ENCODE data around the gene CD4.
"Not testable (repeated sequence)": the region's sequence is repeated elsewhere in the genome, so short reads cannot be mapped to it uniquely, and the experiment has no call there.

CD4 gene

DNA sequence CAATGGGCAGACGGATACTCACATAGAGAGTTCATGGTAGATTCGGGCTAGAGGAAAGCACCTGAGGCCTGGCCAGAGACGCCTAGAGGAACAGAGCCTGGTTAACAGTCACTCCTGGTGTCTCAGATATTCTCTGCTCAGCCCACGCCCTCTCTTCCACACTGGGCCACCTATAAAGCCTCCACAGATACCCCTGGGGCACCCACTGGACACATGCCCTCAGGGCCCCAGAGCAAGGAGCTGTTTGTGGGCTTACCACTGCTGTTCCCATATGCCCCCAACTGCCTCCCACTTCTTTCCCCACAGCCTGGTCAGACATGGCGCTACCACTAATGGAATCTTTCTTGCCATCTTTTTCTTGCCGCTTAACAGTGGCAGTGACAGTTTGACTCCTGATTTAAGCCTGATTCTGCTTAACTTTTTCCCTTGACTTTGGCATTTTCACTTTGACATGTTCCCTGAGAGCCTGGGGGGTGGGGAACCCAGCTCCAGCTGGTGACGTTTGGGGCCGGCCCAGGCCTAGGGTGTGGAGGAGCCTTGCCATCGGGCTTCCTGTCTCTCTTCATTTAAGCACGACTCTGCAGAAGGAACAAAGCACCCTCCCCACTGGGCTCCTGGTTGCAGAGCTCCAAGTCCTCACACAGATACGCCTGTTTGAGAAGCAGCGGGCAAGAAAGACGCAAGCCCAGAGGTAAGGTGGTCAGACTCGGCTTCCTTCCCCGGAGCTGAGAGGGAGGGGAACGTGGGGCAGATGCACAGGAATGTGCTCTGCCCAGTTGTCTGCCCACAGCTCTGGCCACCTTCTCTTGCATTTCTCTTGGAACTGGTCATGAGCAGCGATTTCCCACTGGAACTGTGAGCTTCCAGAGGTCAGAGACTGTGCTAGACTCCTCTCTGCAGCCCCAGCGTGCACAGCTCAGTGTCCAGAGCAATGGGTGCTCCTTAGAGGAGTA, at the start of gene CD4:
TSS of gene CD4 (plus strand) at position 557 of the 953 bp plus-strand sequence. CDS start 10,611 bp downstream, outside the sequence.
- peak in 2 of 10 donors; percentile 43 to 89 for DNase-seq
- intact Hi-C loops (cut with DNase I): no loop called here

DNA sequence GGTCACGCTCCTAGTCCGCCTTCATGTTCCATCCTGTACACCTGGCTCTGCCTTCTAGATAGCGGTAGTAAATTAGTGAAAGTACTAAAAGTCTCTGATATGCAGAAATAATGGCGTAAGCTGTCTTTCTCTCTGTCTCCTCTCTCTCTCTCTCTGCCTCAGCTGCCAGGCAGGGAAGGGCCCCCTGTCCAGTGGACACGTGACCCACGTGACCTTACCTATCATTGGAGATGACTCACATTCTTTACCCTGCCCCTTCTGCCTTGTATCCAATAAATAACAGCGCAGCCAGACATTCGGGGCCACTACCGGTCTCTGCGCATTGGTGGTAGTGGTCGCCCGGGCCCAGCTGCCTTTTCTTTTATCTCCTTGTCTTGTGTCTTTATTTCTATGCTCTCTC, 47.2 kb upstream of the CD4 start:
- DNase-seq; intact Hi-C loops (cut with DNase I): not testable (repeated sequence)

DNA sequence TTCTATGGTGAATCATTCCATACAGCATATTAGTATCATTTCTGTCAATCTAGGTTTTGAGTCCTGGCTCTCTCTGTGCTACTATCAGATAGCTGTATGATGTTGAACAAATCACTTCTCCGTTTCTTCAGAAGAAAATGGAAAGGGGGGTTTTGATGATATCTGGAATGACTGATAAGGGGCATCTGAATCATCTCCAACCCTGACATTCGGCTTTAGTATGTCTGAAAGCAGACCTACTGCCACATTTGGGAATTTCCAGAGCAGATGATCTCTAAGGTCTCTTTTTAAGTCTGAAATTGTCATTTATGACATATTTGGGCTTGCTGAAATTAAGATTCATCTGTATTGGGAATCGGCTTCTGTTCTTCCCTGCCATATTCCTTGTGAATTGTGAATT, 46.5 kb upstream of the CD4 start:
- peak in 1 of 10 donors; percentile 2 for DNase-seq
- intact Hi-C loops (cut with DNase I): no loop called here

DNA sequence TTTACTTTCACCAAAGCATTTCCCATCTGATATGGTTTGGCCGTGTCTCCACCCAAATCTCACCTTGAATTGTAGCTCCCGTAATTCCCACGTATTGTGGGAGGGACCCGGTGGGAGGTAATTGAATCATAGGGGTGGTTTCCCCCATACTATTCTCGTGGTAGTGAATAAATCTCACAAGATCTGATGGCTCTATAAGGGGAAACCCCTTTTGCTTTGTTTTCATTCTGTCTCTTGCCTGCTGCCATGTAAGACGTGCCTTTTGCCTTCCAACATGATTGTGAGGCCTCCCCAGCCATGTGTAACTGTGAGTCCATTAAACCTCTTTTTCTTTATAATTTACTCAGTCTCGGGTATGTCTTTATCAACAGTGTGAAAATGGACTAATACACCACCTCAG, 46.0 kb upstream of the CD4 start:
- peak in 1 of 10 donors; percentile 1 for DNase-seq
- intact Hi-C loops (cut with DNase I): not testable (repeated sequence)

DNA sequence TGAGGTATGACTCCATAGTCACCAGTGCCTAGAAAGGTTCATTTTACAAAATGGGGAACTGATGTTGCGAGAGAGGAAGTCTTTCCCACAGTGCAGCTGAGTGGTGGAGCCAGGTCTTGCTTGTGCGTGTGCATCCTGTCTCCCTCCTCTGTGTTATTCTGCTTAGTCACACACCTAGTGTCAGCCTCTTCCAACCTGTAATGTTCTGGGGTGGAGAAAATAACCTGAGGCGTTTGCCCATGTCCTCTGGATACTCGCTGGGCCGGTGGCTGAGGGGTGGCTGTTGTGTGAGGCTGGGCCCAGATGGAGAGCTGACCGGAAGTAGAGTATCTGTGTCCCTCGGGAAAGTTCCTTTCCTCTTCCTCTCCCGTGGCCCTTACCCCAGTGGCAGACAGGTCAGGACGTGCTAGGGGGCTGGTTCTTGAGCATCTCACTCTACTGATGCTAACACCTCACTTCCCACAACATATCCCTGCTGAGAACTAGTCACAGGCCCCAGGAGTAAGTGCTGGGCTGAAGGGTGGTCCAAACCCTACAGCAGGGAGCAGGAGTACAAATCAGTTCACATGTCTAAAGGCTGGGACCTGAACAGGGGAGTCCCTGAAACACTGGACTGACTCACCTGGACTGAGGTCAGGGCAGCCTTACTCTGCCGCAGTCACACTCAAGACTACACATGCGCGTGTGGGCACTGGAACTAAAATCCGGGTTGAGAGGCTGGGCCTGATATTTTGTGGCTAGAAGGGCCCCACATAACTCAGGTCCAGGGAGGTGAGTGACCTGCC, 43.4 kb upstream of the CD4 start:
- intact Hi-C loops (cut with DNase I): no loop called here
- DNase-seq: peak in 1 of 10 donors; percentile 62

DNA sequence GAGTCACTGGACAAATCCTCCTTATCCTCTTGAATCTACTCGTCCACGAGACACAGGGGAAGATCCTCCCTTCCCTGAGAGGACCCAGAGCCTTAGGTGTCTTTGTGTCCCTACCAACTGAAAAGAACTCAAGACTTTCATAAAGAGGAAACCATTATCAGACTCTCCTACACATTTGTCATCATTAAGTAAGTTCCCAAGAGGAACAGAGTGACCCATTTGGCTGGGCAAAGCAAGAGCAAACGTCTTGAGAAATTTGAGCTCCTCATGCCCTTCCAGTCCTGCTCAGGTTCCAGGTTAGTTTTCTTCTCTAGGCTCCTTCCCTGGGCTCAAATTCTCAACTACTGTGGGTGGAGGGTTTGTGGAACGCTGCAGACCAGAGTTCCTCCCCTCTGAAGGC, 42.1 kb upstream of the CD4 start:
- intact Hi-C loops (cut with DNase I): no loop called here
- no peak for DNase-seq

DNA sequence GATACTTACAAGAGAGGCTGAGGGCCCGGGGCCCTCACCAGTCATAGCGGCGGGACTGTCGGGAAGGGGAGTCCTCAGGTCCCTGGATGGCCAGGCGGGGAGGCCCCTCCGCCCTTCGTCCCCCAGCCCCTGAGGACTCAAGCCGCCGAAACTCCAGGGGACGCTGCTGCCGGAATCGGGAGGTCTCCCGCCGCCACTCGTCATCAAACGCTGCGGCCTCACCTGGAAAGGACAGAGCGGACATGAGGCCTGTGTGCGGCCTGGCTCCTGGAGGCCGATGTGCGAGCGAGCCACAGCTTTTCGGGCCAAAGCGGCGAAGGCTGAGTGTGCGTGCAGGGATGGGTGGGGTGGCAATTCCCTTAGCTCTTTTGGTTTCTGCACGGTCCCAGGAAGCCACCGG, 40.6 kb upstream of the CD4 start:
- intact Hi-C loops (cut with DNase I): no loop called here
- DNase-seq: no peak

DNA sequence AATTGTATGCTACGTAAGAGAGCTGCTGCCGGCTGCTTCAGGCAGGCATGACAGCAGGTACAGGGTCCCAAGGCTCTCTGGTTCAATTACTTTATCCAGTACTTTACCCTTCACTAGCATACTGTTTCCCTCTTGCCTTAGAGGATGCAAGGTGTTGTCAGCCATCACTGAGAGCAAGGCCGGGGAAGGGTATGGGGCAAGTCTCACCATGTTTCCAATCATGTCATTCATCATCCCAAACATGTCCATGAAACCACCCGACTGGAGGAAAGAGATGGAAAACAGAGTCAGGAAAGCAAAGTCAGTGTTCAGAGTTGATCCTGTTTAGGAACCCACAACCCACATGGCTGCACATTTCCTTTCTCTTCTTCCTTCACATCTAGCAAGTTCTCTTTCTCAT, 38.8 kb upstream of the CD4 start:
- no peak for DNase-seq
- intact Hi-C loops (cut with DNase I): no loop called here

DNA sequence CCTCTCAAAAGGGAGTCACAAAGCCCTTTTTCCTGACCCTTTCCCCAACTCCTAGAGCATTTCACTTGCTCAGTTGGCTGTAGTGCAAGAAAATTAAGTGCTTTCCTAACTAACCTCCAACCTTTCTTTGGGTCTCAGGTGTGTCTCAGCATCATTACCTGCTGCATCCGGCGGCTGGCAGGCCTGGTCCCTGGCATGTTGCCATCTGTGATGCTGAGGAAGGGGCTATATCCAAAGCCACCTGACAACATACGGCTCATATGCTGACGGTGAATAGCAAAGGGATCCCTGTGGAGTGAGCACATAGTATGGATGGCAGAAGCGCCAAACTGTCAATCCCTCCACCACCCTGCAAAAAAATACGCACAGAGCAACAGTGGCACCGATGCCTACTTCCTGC, 37.6 kb upstream of the CD4 start:
- intact Hi-C loops (cut with DNase I): loop anchor here (2.0 kb wide), 1 partner anchor 15 kb away; the partner anchor contains the start of gene PTMS
- no peak for DNase-seq

DNA sequence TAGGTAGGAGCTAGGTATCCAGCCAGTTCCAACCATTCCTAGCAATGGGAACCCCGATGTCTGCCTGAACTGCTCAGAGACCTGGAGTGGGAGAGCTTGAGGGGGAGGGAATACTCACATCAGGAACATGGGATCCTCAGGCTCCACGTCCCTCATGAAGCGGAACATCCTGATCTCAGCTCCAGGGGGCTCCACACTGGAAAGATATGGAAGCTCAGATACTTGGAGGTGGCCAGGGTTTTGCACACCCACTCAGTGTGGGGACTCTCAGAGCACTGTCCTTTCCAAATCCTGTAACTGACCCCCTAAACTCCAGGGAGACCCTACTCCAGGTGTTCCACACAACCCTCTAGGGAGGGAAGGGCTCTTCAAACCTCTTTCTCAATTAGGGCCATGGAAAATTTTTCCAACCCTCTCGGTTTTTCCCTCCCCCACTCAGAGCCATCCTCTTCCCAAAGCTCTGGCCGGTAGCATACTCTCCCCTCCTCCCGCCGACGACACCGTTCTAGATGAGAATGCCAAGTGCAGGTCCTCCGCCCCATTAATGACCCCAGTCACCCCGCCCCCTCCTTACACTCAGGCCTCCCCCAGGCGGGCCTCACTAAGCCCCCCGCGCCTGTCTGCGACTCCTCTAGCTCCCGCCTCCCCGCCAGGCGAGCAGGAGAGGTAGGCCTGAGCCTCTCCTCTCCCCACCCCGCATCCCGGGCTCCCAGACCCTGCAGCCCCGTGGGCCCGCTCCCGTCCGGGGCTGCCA, 37.0 kb upstream of the CD4 start:
- DNase-seq: peak in 6 of 10 donors; percentile 17 to 87 (median 40)
- intact Hi-C loops (cut with DNase I): loop anchor here (2.0 kb wide), 1 partner anchor 14 kb away; the partner anchor contains the start of gene PTMS

DNA sequence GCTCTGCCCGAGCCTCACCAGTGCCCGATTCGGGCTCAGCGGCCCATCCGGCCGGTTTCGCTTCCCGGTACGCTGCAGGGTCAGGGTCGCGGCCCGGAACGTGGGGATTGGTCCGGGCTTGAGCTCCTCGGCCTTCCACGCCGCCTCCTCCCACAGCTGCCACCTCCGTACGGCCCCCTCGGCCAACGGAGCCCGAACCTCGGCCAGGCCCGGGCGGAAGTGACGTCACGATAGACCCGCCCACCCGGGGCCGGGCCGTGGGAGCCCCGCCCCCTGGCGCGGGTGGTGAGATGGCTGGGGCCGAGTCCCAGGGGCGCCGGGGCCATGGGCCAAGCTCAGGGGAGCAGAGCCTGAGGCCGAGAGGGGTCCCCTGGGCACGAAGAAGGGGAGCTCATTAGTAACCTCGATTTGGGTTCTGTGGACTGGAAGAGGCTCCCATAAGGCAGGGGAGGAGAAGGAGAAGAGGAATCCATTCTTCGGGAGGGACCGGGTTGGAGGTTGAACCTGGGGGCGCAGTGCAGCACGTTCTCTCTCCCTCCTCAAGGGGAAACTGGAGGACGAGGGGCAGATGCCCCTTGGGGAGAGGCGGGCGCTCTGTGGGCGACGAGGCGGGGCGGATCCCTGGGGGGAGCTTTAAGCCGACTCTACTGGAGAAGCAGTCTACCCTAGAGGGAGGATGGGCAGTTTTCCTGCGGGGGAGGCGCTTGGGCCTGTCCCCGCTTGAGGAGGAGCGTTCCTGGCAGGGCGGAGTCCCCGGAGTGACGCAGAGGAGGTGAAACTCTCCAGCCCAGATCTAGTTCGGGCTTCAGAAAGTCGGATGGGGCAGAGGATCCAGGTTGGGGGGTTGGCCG, 36.2 kb upstream of the CD4 start, which contains the start of gene MLF2:
TSS of gene MLF2 (minus strand) at position 221 of the 851 bp plus-strand sequence. CDS start 807 bp downstream, outside the sequence.
- DNase-seq: peak; percentile 95 to 100 (median 97)
- intact Hi-C loops (cut with DNase I): loop anchor here (1.0 to 2.0 kb wide), 3 partner anchors 14 to 72 kb away; partner anchors contain the start of gene PTMS

DNA sequence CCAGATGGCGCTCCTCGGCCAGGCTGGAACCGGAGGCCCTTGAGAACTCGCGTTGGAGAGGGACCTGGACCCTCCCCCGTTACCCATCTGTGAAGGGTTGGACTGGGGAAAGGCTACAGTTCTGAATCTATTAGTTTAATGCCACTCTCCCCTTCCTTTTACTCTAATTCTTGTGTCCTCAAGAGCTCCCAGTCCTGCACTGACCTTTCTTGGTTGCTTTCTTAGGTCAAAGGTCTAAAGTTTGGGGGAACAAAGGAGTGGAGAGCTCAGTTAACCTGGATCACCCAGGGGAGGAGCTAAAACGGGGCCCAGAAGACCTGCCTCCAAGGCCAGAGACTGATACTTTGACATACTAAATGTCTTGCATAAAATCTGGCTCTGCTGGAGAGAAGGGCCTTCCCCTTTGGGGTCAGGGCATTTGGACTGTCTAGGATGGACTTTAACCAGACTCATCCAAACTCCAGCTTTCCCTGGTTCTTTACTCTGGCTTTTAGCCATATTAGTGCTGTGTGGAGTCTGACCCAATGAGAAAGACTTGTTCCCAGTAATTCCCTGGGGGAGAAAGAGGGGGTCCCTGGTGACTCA, 35.5 kb upstream of the CD4 start:
- intact Hi-C loops (cut with DNase I): loop anchor here (1.0 to 2.0 kb wide), 3 partner anchors 13 to 71 kb away; partner anchors contain the start of gene PTMS
- peak in 1 of 10 donors; percentile 29 for DNase-seq

DNA sequence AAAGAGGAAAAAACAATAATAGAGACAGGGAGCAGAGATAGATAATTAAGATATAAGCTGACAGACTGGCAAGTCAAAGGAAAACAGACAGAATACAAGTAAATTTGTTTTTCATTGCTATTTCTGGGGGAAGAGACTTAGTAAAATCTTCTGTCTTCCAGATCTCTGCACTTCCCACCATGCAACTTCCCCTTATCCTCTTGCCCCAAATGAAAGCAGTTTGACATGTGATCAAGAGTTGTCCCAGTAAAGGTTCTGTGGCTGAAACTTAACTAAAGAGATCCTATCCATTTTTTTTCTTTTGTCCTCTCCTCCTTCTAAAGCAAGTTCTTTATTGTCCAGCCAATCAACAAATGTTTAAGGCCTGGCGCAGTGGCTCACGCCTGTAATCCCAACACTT, 34.9 kb upstream of the CD4 start:
- no peak for DNase-seq
- intact Hi-C loops (cut with DNase I): no loop called here

DNA sequence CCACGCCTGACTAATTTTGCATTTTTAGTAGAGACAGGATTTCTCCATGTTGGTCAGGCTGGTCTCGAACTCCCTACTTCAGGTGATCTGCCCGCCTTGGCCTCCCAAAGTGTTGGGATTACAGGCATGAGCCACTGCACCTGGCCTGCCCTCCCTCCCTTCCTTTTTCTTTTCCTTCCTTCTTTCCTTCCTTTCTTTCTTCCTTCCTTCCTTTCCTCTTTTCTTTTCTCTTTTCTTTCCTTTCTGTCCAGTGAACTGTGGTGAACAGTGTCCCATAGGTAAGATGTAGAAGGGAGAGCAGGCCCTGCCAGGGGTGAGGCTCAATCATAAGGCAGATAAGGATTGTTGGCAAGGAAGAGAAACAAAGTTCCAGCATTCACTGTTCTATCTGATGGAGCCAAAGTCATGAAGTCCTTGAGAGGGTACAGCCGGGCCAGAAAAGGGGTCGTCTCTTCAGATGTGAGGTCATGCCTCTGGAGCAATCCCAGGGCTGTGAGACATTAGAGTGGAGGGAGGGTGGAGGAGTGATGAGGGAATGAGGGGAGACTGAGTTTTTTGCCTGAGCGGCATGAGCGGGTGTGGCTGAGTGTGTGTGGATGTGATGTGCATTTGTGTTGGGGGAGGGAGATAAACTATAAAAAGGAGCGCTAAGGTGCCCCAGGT, 32.2 kb upstream of the CD4 start:
- intact Hi-C loops (cut with DNase I): no loop called here
- peak in 2 of 10 donors; percentile 29 to 57 for DNase-seq

DNA sequence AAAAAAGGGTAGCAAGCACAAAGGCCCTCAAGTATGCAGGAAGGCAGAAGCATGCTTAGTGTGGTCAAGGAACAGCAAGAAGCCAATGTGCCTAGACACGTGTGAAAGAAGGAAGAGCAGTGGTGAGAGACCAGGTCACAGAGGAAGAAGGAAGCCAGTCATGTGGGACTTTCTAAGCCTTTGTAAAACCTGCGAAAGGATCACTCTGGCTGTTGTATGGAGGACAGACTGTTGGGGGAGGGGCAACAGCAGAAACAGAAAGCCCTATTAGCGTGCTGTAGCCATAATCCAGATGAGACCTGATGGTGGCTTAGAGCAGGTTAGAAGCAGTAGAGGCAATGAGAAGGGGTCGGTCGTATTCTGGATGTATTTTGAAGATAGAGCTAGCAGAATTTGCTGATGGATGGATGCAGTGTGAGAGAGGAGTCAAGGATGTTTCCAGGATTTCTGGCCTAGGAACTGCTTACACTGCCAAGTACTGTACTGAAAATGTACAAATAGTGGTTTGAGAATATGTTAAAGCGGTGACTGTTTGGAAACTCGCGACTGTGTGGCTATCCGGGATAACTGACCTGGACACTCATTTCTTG, 30.7 kb upstream of the CD4 start:
- intact Hi-C loops (cut with DNase I): no loop called here

DNA sequence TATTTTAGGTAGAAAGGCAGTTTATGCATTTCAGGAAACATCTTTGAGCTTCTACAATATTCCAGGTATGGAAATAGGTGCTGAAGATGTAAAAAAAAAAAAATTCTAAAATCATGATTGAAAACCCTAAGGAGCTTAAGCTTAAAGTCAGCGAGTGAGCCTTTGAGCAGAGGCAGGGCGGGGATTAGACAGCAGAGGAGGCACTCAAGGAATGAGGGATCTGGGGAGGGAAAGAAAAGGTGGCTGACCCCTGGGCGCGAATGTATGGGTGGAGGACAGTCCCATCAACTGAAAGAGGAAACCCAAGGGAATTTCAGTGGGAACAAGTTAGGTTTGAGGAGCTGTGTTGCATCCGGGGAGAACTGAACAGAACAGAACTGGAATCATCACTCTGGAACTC, 29.6 kb upstream of the CD4 start:
- intact Hi-C loops (cut with DNase I): no loop called here
- peak in 1 of 10 donors; percentile 33 for DNase-seq

More for the DNA sequence above, 30.7 kb upstream of the CD4 start:
- DNase-seq: peak in 1 of 10 donors; percentile 2

DNA sequence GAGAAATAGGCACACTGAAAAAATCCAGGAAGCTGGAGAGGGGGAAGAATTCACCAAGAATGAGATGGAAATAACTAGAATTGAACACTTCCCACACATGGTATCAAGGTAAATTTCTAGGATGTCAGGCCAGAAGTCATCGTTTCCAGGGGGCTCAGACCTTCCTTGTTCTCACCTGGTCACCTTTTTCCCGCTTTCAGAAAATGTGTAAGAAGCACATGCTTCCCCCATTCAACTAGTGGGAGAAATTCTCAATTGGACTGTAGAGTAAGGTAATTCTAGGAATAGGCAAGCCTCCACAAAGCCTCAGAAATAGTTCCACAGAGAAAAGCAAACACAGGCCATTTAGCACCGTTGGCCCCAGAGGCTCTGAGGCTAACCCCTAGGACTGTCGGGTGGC, 25.9 kb upstream of the CD4 start:
- intact Hi-C loops (cut with DNase I): no loop called here
- no peak for DNase-seq
